ENCODE measurements around the gene IZUMO1R.

GRCh38 chr11:94283678-94284077 lies 20.7 kb upstream of the IZUMO1R start:
- peak in 3 of 6 experiments; percentile 10 to 39 (median 18) for TF ChIP-seq CTCF (IDR thresholded peaks at IDR 0.05)
- TF ChIP-seq POLR2A (IDR thresholded peaks at IDR 0.05): no peak
